WI38 (cell line): ENCODE measurements around the gene DZIP1L.

Source experiments
- H3K4me3 ChIP-seq: 2 replicates; pipeline ENCODE4 v1.5.1; 2011; ENCODE audit warnings: low read depth, mild to moderate bottlenecking, control low read depth, low read length
- CTCF ChIP-seq: IDR thresholded peaks from 2 replicates; pipeline ENCODE4 v1.5.1; 2012; ENCODE audit warnings: low read depth, mild to moderate bottlenecking, control low read depth, low read length

Gene DZIP1L

GRCh38 chr3:138124706-138125355, 9.4 kb upstream of the DZIP1L start:
- H3K4me3 ChIP-seq = no peak overlapping the region
- no peak for TF ChIP-seq CTCF

GRCh38 chr3:138124188-138124587, 8.8 kb upstream of the DZIP1L start:
- no peak overlapping the region for H3K4me3 ChIP-seq
- no peak for TF ChIP-seq CTCF

- no peak overlapping the region for H3K4me3 ChIP-seq
- TF ChIP-seq CTCF = no peak
Observed at GRCh38 chr3:138119423-138119766, 4.0 kb upstream of the DZIP1L start.

GRCh38 chr3:138118612-138119422, 3.4 kb upstream of the DZIP1L start:
- peak; percentile 89 for TF ChIP-seq CTCF
- no peak overlapping the region for H3K4me3 ChIP-seq

DNA sequence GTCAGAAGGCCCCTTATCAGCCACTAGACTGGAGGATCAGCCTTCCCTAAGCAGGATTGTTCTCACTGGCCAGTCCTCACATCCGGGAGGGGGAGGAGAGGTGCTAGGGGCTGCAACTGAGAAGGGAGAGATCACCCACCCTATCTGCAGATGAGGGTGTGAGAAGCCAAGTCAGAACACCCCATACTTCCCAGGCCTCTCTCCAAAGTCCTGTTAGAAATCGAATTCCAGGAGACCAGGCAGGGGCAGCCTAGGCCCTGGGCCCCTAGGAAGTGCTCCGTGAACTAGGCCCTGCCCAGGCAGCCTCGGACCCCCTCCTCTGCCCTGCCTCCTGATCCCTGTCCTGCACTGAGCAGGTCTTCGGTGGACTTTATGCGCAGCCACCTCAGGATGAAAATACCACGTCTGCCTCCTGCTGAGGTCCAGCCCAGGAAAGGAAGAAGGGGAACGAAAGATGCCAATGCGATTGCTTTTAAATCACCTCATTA, 933 bp downstream of the DZIP1L start:
- no peak for TF ChIP-seq CTCF

GRCh38 chr3:138113326-138113725, 2.1 kb downstream of the DZIP1L start:
- no peak overlapping the region for H3K4me3 ChIP-seq
- TF ChIP-seq CTCF = no peak

More for the DNA sequence above, 933 bp downstream of the DZIP1L start:
- peak overlapping the region; percentile 80 for H3K4me3 ChIP-seq

DNA sequence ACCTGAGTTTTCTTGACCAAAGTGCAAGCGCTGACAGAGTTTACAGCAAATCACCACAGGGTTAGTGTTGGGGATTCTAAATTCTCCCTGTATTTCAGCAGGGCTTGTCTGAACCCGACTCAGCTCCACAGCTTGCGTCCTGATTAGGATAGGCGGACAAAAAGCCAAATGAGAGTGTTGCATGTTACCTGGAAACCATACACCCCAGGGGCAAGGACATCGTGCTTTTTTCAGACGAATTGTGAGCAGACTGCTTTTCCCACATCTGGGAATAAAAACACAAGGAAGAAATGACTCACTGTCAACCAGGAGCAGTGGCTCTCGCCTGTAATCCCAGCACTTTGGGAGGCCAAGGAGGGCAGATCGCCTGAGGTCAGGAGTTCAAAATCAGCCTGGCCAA, 3.0 kb downstream of the DZIP1L start:
- H3K4me3 ChIP-seq = no peak overlapping the region
- no peak for TF ChIP-seq CTCF
